ENCODE data around the gene FICD. TPM values are rescaled to one million over a fixed set of nuclear protein-coding genes. Genes with fewer than 3 reads are reported as not detected.

FICD gene
- total RNA-seq, 3 donors from 2014 or later, result 3.2 to 6.0 (median 5.1) TPM

DNA sequence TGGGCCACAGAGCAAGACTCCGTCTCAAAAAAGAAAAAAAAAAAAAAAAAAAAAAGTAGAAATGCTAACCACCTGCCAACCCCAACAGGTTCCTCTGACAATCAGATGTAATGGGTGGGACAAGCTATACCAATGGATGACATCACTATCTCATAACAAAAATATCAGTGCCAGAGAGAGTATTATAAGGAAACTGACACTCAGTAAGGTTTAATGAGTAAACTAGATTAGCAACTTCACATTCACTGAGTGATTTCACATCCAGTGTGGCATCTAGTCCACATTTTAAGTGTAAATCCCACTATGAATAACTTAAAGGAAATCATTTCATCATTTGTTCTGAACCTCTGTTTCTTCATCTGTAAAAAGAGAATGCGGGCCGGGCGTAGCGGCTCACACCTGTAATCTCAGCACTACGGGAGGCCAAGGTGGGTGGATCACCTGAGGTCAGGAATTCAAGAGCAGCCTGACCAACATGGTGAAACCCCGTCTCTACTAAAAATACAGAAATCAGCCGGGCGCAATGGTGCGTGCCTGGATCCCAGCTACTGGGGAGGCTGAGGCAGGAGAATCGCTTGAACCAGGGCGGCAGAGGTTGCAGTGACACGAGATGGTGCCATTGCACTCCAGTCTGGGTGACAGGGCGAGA lies 44.1 kb downstream of the FICD start:
- peaks cover 40% of the 10 kb centered on the region for H3K4me1 ChIP-seq (ENCODE audit: low read depth)
- no peak for ATAC-seq
- TF ChIP-seq, protein P1, sequence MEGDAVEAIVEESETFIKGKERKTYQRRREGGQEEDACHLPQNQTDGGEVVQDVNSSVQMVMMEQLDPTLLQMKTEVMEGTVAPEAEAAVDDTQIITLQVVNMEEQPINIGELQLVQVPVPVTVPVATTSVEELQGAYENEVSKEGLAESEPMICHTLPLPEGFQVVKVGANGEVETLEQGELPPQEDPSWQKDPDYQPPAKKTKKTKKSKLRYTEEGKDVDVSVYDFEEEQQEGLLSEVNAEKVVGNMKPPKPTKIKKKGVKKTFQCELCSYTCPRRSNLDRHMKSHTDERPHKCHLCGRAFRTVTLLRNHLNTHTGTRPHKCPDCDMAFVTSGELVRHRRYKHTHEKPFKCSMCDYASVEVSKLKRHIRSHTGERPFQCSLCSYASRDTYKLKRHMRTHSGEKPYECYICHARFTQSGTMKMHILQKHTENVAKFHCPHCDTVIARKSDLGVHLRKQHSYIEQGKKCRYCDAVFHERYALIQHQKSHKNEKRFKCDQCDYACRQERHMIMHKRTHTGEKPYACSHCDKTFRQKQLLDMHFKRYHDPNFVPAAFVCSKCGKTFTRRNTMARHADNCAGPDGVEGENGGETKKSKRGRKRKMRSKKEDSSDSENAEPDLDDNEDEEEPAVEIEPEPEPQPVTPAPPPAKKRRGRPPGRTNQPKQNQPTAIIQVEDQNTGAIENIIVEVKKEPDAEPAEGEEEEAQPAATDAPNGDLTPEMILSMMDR (IDR thresholded peaks at IDR 0.05), result no peak
- peaks cover 4% of the 10 kb centered on the region for H3K36me3 ChIP-seq (ENCODE audit: low read depth)
- intact Hi-C loops (cut with DNase I, micrococcal nuclease), result no loop called here
- no peak overlapping the region for H3K4me3 ChIP-seq
- DNase-seq, result no peak
- no peaks in the 10 kb centered on the region for H3K9me3 ChIP-seq

GRCh38 chr12:108559748-108560147 lies 44.7 kb downstream of the FICD start:
- TF ChIP-seq, protein P1 (IDR thresholded peaks at IDR 0.05), result no peak
- intact Hi-C loops (cut with DNase I, micrococcal nuclease), result loop anchor here (5.0 to 10.0 kb wide), 3 partner anchors 58 to 535 kb away; partner anchors contain the start of genes ALKBH2 (in 1 of the 2) and UNG (in 1 of the 2)
- DNase-seq (no peak), ATAC-seq (no peak)
- Histone ChIP-seq H3K4me1 (ENCODE audit: low read depth) (peaks cover 41% of the 10 kb centered on the region), H3K36me3 (ENCODE audit: low read depth) (peaks cover 4% of the 10 kb centered on the region), H3K4me3 (no peak overlapping the region), H3K9me3 (no peaks in the 10 kb centered on the region)

DNA sequence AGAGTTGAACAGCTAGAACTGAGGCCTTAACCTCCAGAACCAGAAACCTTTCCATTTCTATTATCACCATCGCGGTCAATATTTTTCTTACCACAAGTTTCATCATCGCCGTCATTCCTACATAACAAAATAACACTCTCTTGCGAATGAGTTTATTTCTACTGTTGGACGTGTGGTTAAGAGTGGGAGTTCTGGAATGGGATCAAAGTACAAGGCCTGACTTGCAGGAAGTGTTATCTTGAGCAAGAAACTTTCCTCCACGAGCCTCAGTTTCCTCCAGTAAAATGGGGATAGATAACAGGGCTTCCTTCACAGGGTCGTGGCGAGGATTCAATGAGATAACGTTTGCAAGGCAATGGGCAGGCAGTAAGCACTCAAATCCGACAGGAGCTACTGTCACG lies 45.2 kb downstream of the FICD start:
- Histone ChIP-seq H3K4me3 (peak overlapping the region; percentile 87), H3K36me3 (ENCODE audit: low read depth) (peaks cover 4% of the 10 kb centered on the region), H3K9me3 (no peaks in the 10 kb centered on the region), H3K4me1 (ENCODE audit: low read depth) (peaks cover 41% of the 10 kb centered on the region)
- DNase-seq (no peak), ATAC-seq (no peak)
- intact Hi-C loops (cut with DNase I, micrococcal nuclease), result loop anchor here (5.0 to 10.0 kb wide), 3 partner anchors 57 to 534 kb away; partner anchors contain the start of genes ALKBH2 (in 1 of the 2) and UNG (in 1 of the 2)
- TF ChIP-seq, protein P1 (IDR thresholded peaks at IDR 0.05), result no peak

DNA sequence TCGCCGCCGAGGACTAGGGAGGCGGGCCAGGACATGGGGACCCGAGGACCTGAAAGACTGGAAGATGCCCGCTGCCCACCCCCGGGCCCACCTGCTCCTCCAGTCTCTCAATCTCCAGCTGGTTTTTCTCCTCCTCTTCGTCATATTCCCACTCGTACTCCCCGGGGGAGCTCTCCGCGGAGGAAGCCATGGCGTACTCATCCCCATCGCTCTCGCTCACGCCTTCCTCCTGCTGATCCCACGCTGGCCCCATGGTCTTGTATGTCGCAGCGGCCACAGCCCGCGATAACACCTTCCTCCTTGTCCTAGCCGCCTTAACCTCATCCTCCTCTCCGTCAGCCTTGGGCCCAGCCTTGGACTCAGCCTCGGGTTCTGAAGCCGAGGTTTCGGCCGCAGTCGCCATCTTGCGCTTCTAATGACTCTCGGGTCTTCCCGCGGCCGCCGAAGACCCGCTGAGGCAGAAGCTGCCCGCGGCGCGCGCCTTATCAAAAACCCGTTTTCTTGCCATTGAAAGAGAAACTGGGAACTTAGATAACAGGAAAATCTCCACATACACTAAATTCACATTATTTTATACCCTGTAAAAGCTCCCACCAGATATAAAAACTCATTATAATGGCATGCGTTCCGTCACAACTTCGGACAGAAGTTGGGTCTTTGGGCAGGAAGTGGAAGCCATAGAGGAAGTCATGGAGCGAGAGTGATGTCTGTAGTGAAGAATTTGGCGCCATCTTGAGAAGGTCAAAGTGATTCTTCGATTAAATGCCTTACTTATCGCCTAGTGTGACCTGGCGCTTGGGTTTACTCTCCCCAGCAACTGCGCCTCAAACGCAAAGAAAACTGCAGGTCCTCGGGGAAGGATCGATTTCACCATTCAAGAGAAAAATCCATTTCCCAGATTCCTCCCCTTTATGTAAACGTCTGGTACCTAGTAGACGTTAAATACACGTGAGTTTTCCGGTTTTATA lies 46.0 kb downstream of the FICD start, which contains the start of gene SART3:
Gene SART3, minus strand, starts transcription at position 422 of the 968 bp plus-strand sequence. Its CDS starts 19 bp downstream, at position 403.
- TF ChIP-seq, protein P1 (IDR thresholded peaks at IDR 0.05), result no peak
- DNase-seq (peak; percentile 87 to 88 (median 88)), ATAC-seq (peak; percentile 65)
- H3K9me3 ChIP-seq, result no peaks in the 10 kb centered on the region
- peak within 1 kb of the TSS; percentile 87 for H3K4me3 ChIP-seq
- H3K4me1 ChIP-seq (ENCODE audit: low read depth), result peaks cover 46% of the 10 kb centered on the region
- H3K36me3 ChIP-seq (ENCODE audit: low read depth), result peaks cover 4% of the 10 kb centered on the region
- intact Hi-C loops (cut with DNase I, micrococcal nuclease), result loop anchor here (5.0 to 10.0 kb wide), 3 partner anchors 56 to 534 kb away; partner anchors contain the start of genes ALKBH2 (in 1 of the 2) and UNG (in 1 of the 2)

GRCh38 chr12:108561852-108562347 lies 46.8 kb downstream of the FICD start:
- peak in 1 of 3 donors; percentile 27 for DNase-seq
- Histone ChIP-seq H3K4me3 (peak overlapping the region; percentile 87), H3K4me1 (ENCODE audit: low read depth) (peaks cover 49% of the 10 kb centered on the region), H3K9me3 (no peaks in the 10 kb centered on the region), H3K36me3 (ENCODE audit: low read depth) (peaks cover 6% of the 10 kb centered on the region)
- TF ChIP-seq, protein P1 (IDR thresholded peaks at IDR 0.05), result no peak
- no peak for ATAC-seq
- intact Hi-C loops (cut with DNase I, micrococcal nuclease), result loop anchor here (5.0 to 10.0 kb wide), 3 partner anchors 55 to 533 kb away; partner anchors contain the start of genes ALKBH2 (in 1 of the 2) and UNG (in 1 of the 2)
